ENCODE measurements around the gene GBP5.
"Not testable (repeated sequence)": the region's sequence is repeated elsewhere in the genome, so short reads cannot be mapped to it uniquely, and the experiment has no call there.

DNA sequence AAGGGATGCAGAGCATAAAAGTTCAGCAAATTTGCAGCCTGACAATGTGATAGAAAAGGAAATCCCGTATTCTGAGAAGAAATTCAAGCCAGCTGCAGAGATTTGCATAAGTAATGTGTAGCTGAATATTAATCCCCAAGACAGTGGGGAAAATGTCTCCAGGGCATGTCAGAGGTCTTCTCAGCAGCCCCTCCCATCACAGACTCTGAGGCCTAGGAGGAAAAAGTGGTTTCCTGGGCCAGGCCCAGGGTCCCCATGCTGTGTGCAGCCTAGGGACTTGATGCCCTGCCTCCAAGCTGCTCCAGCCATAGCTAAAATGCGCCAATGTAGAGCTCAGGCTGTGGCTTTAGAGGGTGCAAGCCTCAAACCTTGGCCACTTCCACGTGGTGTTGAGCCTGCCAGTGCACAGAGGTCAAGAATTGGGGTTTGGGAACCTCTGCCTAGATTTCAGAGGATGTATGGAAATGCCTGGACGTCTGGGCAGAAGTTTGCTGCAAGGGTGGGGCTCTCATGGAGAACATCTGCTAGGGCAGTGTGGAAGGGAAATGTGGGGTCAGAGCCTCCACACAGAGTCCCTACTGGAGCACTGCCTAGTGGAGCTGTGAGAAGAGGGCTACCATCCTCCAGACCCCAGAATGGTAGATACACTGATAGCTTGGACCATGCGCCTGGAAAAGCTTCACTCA, 11.6 kb upstream of the GBP5 start:
- TF ChIP-seq, protein P1, sequence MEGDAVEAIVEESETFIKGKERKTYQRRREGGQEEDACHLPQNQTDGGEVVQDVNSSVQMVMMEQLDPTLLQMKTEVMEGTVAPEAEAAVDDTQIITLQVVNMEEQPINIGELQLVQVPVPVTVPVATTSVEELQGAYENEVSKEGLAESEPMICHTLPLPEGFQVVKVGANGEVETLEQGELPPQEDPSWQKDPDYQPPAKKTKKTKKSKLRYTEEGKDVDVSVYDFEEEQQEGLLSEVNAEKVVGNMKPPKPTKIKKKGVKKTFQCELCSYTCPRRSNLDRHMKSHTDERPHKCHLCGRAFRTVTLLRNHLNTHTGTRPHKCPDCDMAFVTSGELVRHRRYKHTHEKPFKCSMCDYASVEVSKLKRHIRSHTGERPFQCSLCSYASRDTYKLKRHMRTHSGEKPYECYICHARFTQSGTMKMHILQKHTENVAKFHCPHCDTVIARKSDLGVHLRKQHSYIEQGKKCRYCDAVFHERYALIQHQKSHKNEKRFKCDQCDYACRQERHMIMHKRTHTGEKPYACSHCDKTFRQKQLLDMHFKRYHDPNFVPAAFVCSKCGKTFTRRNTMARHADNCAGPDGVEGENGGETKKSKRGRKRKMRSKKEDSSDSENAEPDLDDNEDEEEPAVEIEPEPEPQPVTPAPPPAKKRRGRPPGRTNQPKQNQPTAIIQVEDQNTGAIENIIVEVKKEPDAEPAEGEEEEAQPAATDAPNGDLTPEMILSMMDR (IDR thresholded peaks at IDR 0.05; ENCODE audit: low read depth, low read length, poor library complexity, severe bottlenecking), result not testable (repeated sequence)
- not testable (repeated sequence) for TF ChIP-seq EZH2phosphoT487 (IDR thresholded peaks at IDR 0.05; ENCODE audit: borderline replicate concordance, low read length)

Measured in DOHH2 (cell line).